Neural progenitor cell (in vitro differentiated cells): ENCODE results near the gene CCNL2. TPM values are rescaled to one million over a fixed set of nuclear protein-coding genes. Genes with fewer than 3 reads are reported as not detected.

ENCODE experiments used
- DNase-seq: peaks from one replicate; pipeline ENCODE4 v3.0.0-alpha.2; 2016; ENCODE audit warnings: low spot score
- H2AFZ ChIP-seq: fragments of 200-600 bp; sonication (generic); replicated peaks from 2 replicates; pipeline ENCODE4 v1.6.1; 2016; ENCODE audit warnings: antibody characterized with exemption
- H3F3A ChIP-seq: fragments of 200-600 bp; sonication (generic); 2 replicates; pipeline ENCODE4 v1.6.1; 2016; ENCODE audit warnings: antibody characterized with exemption, low read depth
- H3K27ac ChIP-seq: fragments of 200-600 bp; sonication (generic); 2 replicates; pipeline ENCODE4 v1.5.1; 2016; ENCODE audit warnings: mild to moderate bottlenecking
- H3K27me3 ChIP-seq: fragments of 200-600 bp; sonication (generic); 2 replicates; pipeline ENCODE4 v1.6.1; 2016; ENCODE audit warnings: mild to moderate bottlenecking, moderate library complexity
- H3K36me3 ChIP-seq: fragments of 200-600 bp; sonication (generic); 2 replicates; pipeline ENCODE4 v1.5.1; 2016
- H3K4me1 ChIP-seq: fragments of 200-600 bp; sonication (generic); 2 replicates; pipeline ENCODE4 v1.6.1; 2016; ENCODE audit warnings: mixed run types
- H3K4me2 ChIP-seq: fragments of 200-600 bp; sonication (generic); 2 replicates; pipeline ENCODE4 v1.6.1; 2016
- H3K4me3 ChIP-seq: fragments of 200-600 bp; sonication (generic); 2 replicates; pipeline ENCODE4 v1.5.1; 2016
- H3K79me2 ChIP-seq: fragments of 200-600 bp; sonication (generic); 2 replicates; pipeline ENCODE4 v1.6.1; 2016; ENCODE audit warnings: low read depth
- H3K9ac ChIP-seq: fragments of 200-600 bp; sonication (generic); 2 replicates; pipeline ENCODE4 v1.6.1; 2016
- H3K9me3 ChIP-seq: fragments of 200-600 bp; sonication (generic); 2 replicates; pipeline ENCODE4 v1.5.1; 2016; ENCODE audit warnings: low read depth
- H4K20me1 ChIP-seq: fragments of 200-600 bp; sonication (generic); 2 replicates; pipeline ENCODE4 v1.6.1; 2016; ENCODE audit warnings: low read depth
- H3K27ac Mint-ChIP-seq: 3 replicates; pipeline ENCODE4 v1.8.0; 2021; ENCODE audit warnings: mixed read lengths
- H3K27me3 Mint-ChIP-seq: 2 replicates; pipeline ENCODE4 v1.8.0; 2022; ENCODE audit warnings: low read depth, mild to moderate bottlenecking, inconsistent platforms, moderate library complexity, mixed read lengths; ENCODE audit not compliant: insufficient read depth
- H3K36me3 Mint-ChIP-seq: 3 replicates; pipeline ENCODE4 v1.8.0; 2021; ENCODE audit warnings: mixed read lengths
- H3K4me1 Mint-ChIP-seq: 3 replicates; pipeline ENCODE4 v1.8.0; 2021; ENCODE audit warnings: mixed read lengths
- H3K4me3 Mint-ChIP-seq: 3 replicates; pipeline ENCODE4 v1.8.0; 2021; ENCODE audit warnings: mild to moderate bottlenecking, moderate library complexity, mixed read lengths
- H3K9me3 Mint-ChIP-seq: 3 replicates; pipeline ENCODE4 v1.8.0; 2020; ENCODE audit warnings: mixed read lengths
- EZH2 ChIP-seq: fragments of 200-600 bp; sonication (generic); IDR thresholded peaks from 2 replicates; pipeline ENCODE4 v1.6.1; 2017; ENCODE audit warnings: antibody characterized with exemption, mild to moderate bottlenecking, moderate library complexity
- EZH2phosphoT487 ChIP-seq: fragments of 200-600 bp; sonication (generic); IDR thresholded peaks from 2 replicates; pipeline ENCODE4 v1.6.1; 2017; ENCODE audit warnings: antibody characterized with exemption
- total RNA-seq: library from RNA; depleted of rRNA; stranded (reverse); fragments of >200 nt; gene quantifications from 2 replicates; pipeline ENCODE4 v1.2.3, GENCODE V29; 2015; ENCODE audit warnings: low replicate concordance
- TF ChIP-seq, protein P1 (sequence below): fragments of 200-600 bp; sonication (generic); IDR thresholded peaks from 2 replicates; pipeline ENCODE4 v1.5.1; 2017; ENCODE audit warnings: antibody characterized with exemption, mild to moderate bottlenecking

Gene CCNL2
- total RNA-seq, 1 donor from 2014 or later, result 143 TPM

DNA sequence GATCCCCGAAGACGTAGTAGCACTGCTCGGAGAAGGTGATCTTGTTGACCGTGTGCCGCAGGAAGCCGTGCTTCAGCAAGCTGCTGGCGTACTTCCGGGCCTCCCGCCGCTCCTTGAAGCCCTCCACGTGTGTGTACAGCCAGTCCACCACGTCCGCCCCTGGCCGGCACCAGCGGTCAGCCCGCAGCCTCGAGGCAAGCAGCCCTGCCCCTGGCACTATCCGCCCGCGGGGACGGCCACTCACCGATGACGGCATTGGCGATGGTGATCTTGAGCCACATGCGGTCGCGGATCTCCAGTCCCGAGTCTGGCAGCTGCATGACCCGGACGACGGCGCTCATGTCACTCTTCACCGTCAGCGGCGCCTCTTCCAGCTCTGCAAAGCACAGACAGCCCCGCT lies 60.9 kb downstream of the CCNL2 start:
- Histone ChIP-seq H3K9me3 (no peaks in the 10 kb centered on the region), H4K20me1 (peaks cover 47% of the 10 kb centered on the region), H3K27me3 (no peaks in the 10 kb centered on the region), H3K4me1 (no peaks in the 10 kb centered on the region), H2AFZ (no peak overlapping the region), H3K79me2 (no peaks in the 10 kb centered on the region), H3F3A (peaks cover 12% of the 10 kb centered on the region), H3K9ac (no peak overlapping the region), H3K36me3 (no peaks in the 10 kb centered on the region), H3K4me2 (no peak overlapping the region), H3K27ac (no peak overlapping the region), H3K4me3 (no peak overlapping the region)
- H3K36me3 Mint-ChIP-seq, result peaks cover 10% of the 10 kb centered on the region
- H3K27me3 Mint-ChIP-seq, result peaks cover 9% of the 10 kb centered on the region
- no peak overlapping the region for H3K4me3 Mint-ChIP-seq
- no peak for TF ChIP-seq EZH2
- no peak for TF ChIP-seq EZH2phosphoT487
- no peaks in the 10 kb centered on the region for H3K4me1 Mint-ChIP-seq
- no peak for DNase-seq
- H3K9me3 Mint-ChIP-seq, result no peaks in the 10 kb centered on the region
- no peak overlapping the region for H3K27ac Mint-ChIP-seq

DNA sequence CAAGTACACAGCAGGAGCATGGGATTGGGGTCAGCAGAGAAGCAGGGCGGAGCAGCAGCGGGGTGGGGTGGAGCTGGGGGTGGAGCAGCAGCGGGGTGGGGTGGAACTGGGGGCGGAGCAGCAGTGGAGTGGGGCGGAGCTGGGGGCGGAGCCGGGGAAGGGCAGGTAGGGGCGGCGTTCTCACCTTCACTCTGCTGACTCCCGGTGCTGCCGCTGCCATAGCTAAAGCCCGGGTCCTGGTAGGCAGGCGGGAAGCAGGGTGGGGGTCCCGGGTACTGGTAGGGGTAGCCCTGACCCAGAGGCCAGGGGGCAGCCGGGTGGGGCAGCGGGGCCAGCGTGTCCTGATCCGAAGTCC lies 61.4 kb downstream of the CCNL2 start:
- Histone ChIP-seq H3K4me1 (no peaks in the 10 kb centered on the region), H3K36me3 (no peaks in the 10 kb centered on the region), H3K79me2 (no peaks in the 10 kb centered on the region), H4K20me1 (peaks cover 48% of the 10 kb centered on the region), H3K4me2 (no peak overlapping the region), H3K27ac (no peak overlapping the region), H3K4me3 (no peak overlapping the region), H3K27me3 (no peaks in the 10 kb centered on the region), H3K9ac (no peak overlapping the region), H3F3A (peaks cover 12% of the 10 kb centered on the region), H2AFZ (no peak overlapping the region), H3K9me3 (no peaks in the 10 kb centered on the region)
- Mint-ChIP-seq H3K9me3 (no peaks in the 10 kb centered on the region), H3K36me3 (peaks cover 10% of the 10 kb centered on the region), H3K4me3 (no peak overlapping the region), H3K4me1 (no peaks in the 10 kb centered on the region), H3K27me3 (peaks cover 9% of the 10 kb centered on the region), H3K27ac (no peak overlapping the region)
- DNase-seq, result no peak
- TF ChIP-seq EZH2phosphoT487, result no peak
- TF ChIP-seq EZH2, result no peak
- TF ChIP-seq, protein P1, sequence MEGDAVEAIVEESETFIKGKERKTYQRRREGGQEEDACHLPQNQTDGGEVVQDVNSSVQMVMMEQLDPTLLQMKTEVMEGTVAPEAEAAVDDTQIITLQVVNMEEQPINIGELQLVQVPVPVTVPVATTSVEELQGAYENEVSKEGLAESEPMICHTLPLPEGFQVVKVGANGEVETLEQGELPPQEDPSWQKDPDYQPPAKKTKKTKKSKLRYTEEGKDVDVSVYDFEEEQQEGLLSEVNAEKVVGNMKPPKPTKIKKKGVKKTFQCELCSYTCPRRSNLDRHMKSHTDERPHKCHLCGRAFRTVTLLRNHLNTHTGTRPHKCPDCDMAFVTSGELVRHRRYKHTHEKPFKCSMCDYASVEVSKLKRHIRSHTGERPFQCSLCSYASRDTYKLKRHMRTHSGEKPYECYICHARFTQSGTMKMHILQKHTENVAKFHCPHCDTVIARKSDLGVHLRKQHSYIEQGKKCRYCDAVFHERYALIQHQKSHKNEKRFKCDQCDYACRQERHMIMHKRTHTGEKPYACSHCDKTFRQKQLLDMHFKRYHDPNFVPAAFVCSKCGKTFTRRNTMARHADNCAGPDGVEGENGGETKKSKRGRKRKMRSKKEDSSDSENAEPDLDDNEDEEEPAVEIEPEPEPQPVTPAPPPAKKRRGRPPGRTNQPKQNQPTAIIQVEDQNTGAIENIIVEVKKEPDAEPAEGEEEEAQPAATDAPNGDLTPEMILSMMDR, result no peak

DNA sequence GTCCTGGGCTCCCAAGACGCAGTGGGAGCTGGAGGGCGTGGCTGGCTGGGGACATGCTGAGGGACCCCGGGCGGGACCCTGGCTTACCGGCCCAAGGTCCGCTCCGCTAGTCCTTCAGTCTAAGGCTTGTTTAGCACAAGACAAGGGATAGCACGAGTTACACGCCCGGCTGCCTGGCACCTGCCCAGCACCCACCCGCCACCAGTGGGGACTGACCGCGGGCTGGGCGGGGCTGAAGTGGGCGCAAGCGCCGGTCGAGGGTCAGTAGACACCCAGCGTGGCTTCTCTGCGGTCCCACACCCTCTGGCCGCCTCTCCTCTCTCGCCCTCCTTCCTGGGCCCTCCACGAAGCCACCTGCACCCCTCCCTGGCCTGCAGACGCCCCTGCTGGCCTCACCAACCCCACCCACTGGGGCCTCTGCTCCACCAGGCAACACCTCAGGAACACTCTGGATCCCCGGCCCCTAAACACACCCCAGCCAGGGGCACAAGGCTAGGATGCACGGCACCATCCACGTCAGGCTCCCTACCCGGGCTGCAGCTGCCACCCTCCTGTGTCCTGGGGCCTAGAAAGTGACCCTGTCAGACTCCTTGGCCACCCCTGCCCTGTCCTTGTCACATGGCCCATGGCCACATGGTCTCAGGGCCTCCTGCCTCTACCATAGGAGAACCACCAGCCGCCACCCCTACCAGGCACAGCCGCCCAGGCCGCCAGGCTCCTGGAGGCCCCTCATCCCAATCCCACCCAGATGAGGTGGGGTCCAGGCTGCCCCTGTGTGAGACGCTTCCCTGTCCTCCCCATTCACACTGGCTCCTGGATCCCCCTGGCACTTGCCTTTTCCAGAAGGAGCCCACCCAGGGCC lies 62.0 kb downstream of the CCNL2 start:
- no peaks in the 10 kb centered on the region for H3K9me3 ChIP-seq
- no peaks in the 10 kb centered on the region for H3K4me1 Mint-ChIP-seq

More for the DNA sequence above, 62.0 kb downstream of the CCNL2 start:
- Histone ChIP-seq H3K27ac (no peak overlapping the region), H3K4me3 (no peak overlapping the region), H2AFZ (no peak overlapping the region), H3K4me2 (no peak overlapping the region), H3K27me3 (no peaks in the 10 kb centered on the region), H3F3A (peaks cover 12% of the 10 kb centered on the region), H3K9ac (no peak overlapping the region), H3K36me3 (no peaks in the 10 kb centered on the region), H3K79me2 (no peaks in the 10 kb centered on the region), H4K20me1 (peaks cover 48% of the 10 kb centered on the region), H3K4me1 (no peaks in the 10 kb centered on the region)
- H3K27ac Mint-ChIP-seq, result no peak overlapping the region
- H3K4me3 Mint-ChIP-seq, result no peak overlapping the region
- peaks cover 10% of the 10 kb centered on the region for H3K36me3 Mint-ChIP-seq
- DNase-seq, result no peak
- peaks cover 9% of the 10 kb centered on the region for H3K27me3 Mint-ChIP-seq
- no peaks in the 10 kb centered on the region for H3K9me3 Mint-ChIP-seq
- TF ChIP-seq, protein P1, result no peak
- TF ChIP-seq EZH2, result no peak
- TF ChIP-seq EZH2phosphoT487, result no peak
